Kidney epithelial cell (primary cell): ENCODE results near the gene CNTNAP2. TPM values are rescaled to one million over a fixed set of nuclear protein-coding genes. Genes with fewer than 3 reads are reported as not detected.

Experiments
- DNase-seq: peaks from one replicate; pipeline ENCODE4 v3.0.0-alpha.2; 2010; ENCODE audit warnings: low read depth
- H3K27me3 ChIP-seq: 2 replicates; pipeline ENCODE4 v1.6.0; 2011; ENCODE audit warnings: low read length; ENCODE audit not compliant: control insufficient read depth, insufficient read depth
- H3K36me3 ChIP-seq: 2 replicates; pipeline ENCODE4 v1.5.1; 2011; ENCODE audit warnings: low read length; ENCODE audit not compliant: control insufficient read depth, insufficient read depth
- H3K4me3 ChIP-seq: 2 replicates; pipeline ENCODE4 v1.5.1; 2011; ENCODE audit warnings: low read depth, mild to moderate bottlenecking, control low read depth, low read length
- total RNA-seq: library from RNA; depleted of rRNA; stranded (reverse); fragments of >200 nt; gene quantifications from 2 replicates; pipeline ENCODE4 v1.2.3, GENCODE V29; 2015
- TF ChIP-seq, protein P1 (sequence below): IDR thresholded peaks from 2 replicates; pipeline ENCODE4 v1.5.1; 2011; ENCODE audit warnings: mild to moderate bottlenecking, moderate library complexity, low read length, control low read depth, inconsistent platforms; ENCODE audit not compliant: insufficient read depth, poor library complexity, severe bottlenecking

CNTNAP2 gene
- total RNA-seq, 1 donor from 2014 or later: 14.0 TPM

GRCh38 chr7:146255609-146256008, 139.0 kb downstream of the CNTNAP2 start:
- Histone ChIP-seq H3K4me3 (no peak overlapping the region), H3K36me3 (no peaks in the 10 kb centered on the region), H3K27me3 (no peaks in the 10 kb centered on the region)
- TF ChIP-seq, protein P1, sequence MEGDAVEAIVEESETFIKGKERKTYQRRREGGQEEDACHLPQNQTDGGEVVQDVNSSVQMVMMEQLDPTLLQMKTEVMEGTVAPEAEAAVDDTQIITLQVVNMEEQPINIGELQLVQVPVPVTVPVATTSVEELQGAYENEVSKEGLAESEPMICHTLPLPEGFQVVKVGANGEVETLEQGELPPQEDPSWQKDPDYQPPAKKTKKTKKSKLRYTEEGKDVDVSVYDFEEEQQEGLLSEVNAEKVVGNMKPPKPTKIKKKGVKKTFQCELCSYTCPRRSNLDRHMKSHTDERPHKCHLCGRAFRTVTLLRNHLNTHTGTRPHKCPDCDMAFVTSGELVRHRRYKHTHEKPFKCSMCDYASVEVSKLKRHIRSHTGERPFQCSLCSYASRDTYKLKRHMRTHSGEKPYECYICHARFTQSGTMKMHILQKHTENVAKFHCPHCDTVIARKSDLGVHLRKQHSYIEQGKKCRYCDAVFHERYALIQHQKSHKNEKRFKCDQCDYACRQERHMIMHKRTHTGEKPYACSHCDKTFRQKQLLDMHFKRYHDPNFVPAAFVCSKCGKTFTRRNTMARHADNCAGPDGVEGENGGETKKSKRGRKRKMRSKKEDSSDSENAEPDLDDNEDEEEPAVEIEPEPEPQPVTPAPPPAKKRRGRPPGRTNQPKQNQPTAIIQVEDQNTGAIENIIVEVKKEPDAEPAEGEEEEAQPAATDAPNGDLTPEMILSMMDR: no peak
- no peak for DNase-seq

- Histone ChIP-seq H3K27me3 (no peaks in the 10 kb centered on the region), H3K36me3 (no peaks in the 10 kb centered on the region), H3K4me3 (no peak overlapping the region)
- TF ChIP-seq, protein P1: no peak
- no peak for DNase-seq
Observed at GRCh38 chr7:146262527-146262926, 145.9 kb downstream of the CNTNAP2 start.

DNA sequence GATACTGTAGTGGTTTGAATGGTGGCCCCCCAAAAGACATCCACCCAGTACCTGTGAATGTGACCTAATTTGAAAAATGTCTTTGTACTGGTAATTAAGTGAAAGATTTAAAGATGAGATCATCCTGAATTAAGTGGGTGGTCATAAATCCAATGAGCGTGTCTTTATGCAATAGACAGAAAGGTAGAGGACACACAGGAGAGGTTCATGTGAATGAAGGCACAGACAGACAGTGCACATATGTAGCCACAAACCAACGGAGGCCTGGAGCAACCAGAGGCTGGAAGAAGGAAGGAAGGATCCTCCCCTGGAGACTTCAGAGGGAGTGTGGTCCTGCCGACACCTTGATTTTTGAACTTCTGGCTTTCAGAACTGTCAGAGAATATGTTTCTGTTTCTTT, 160.3 kb downstream of the CNTNAP2 start:
- TF ChIP-seq, protein P1: no peak
- H3K4me3 ChIP-seq: no peak overlapping the region
- H3K27me3 ChIP-seq: no peaks in the 10 kb centered on the region
- H3K36me3 ChIP-seq: no peaks in the 10 kb centered on the region
- no peak for DNase-seq

- no peaks in the 10 kb centered on the region for H3K36me3 ChIP-seq
- H3K27me3 ChIP-seq: no peaks in the 10 kb centered on the region
- TF ChIP-seq, protein P1: no peak
- no peak overlapping the region for H3K4me3 ChIP-seq
- DNase-seq: no peak
Observed at GRCh38 chr7:146285418-146285817, 168.8 kb downstream of the CNTNAP2 start.

- Histone ChIP-seq H3K4me3 (no peak overlapping the region), H3K27me3 (no peaks in the 10 kb centered on the region), H3K36me3 (no peaks in the 10 kb centered on the region)
- TF ChIP-seq, protein P1: no peak
- no peak for DNase-seq
Observed at GRCh38 chr7:146290746-146291145, 174.1 kb downstream of the CNTNAP2 start.

GRCh38 chr7:146291900-146292299, 175.3 kb downstream of the CNTNAP2 start:
- H3K27me3 ChIP-seq: no peaks in the 10 kb centered on the region
- no peak for DNase-seq
- TF ChIP-seq, protein P1: no peak
- H3K36me3 ChIP-seq: no peaks in the 10 kb centered on the region
- no peak overlapping the region for H3K4me3 ChIP-seq
